ENCODE results near the gene DMD.

Gene DMD

GRCh38 chrX:32842053-32842452 lies 369.3 kb downstream of the DMD start:
- H3K9ac ChIP-seq (ENCODE audit: low read length): no peak overlapping the region
- no peaks in the 10 kb centered on the region for H3K4me1 ChIP-seq (ENCODE audit: control insufficient read depth in 1 of 2, insufficient read depth in 2 of 2, low read length in 2 of 2)
- H4K8ac ChIP-seq (ENCODE audit: low read depth, low read length): no peak overlapping the region
- WGBS (ENCODE audit: extremely low coverage, insufficient coverage, insufficient read length): no CpG with 5 or more reads among the region's 4 CpGs
- H3K27ac ChIP-seq (ENCODE audit: low read depth, low read length): no peak overlapping the region
- H2AFZ ChIP-seq (ENCODE audit: insufficient read depth, low read length, poor library complexity): no peak overlapping the region
- no peak overlapping the region for H3K14ac ChIP-seq (ENCODE audit: low read length)
- no peaks in the 10 kb centered on the region for H3K79me2 ChIP-seq (ENCODE audit: control insufficient read depth, insufficient read depth, low read length, poor library complexity)
- no peak overlapping the region for H3K23ac ChIP-seq (ENCODE audit: low read length)
- no peak overlapping the region for H2BK5ac ChIP-seq (ENCODE audit: low read depth, low read length, poor library complexity)
- H3K36me3 ChIP-seq (ENCODE audit: control insufficient read depth in 1 of 2, insufficient read depth in 2 of 2, low read length in 2 of 2): no peaks in the 10 kb centered on the region
- H3K27me3 ChIP-seq (ENCODE audit: insufficient read depth, low read length): no peaks in the 10 kb centered on the region
- H3K9me3 ChIP-seq (ENCODE audit: insufficient read depth, low read depth, low read length): no peaks in the 10 kb centered on the region
- no peak overlapping the region for H3K4me3 ChIP-seq (ENCODE audit: low read depth, low read length)
- H4K91ac ChIP-seq (ENCODE audit: low read depth, low read length): no peak overlapping the region
- no peak for DNase-seq
- H2AK5ac ChIP-seq (ENCODE audit: low read length): no peak overlapping the region
- no peak overlapping the region for H3K4me2 ChIP-seq (ENCODE audit: low read length)
- no peak overlapping the region for H4K12ac ChIP-seq (ENCODE audit: low read depth, low read length)
- no peak overlapping the region for H2BK12ac ChIP-seq (ENCODE audit: low read length)
- H3K4ac ChIP-seq (ENCODE audit: low read depth, low read length): no peak overlapping the region
- no peak overlapping the region for H2BK120ac ChIP-seq (ENCODE audit: insufficient read depth, low read length, poor library complexity)
- H3K18ac ChIP-seq (ENCODE audit: low read length): no peak overlapping the region
- no peaks in the 10 kb centered on the region for H3K79me1 ChIP-seq (ENCODE audit: low read length)

- Histone ChIP-seq H2AK5ac (ENCODE audit: low read length) (no peak overlapping the region), H2AFZ (ENCODE audit: insufficient read depth, low read length, poor library complexity) (no peak overlapping the region), H3K9me3 (ENCODE audit: insufficient read depth, low read depth, low read length) (no peaks in the 10 kb centered on the region), H2BK12ac (ENCODE audit: low read length) (no peak overlapping the region), H4K12ac (ENCODE audit: low read depth, low read length) (no peak overlapping the region), H3K79me1 (ENCODE audit: low read length) (no peaks in the 10 kb centered on the region), H3K4ac (ENCODE audit: low read depth, low read length) (no peak overlapping the region), H2BK120ac (ENCODE audit: insufficient read depth, low read length, poor library complexity) (no peak overlapping the region), H3K4me1 (ENCODE audit: control insufficient read depth in 1 of 2, insufficient read depth in 2 of 2, low read length in 2 of 2) (no peaks in the 10 kb centered on the region), H3K36me3 (ENCODE audit: control insufficient read depth in 1 of 2, insufficient read depth in 2 of 2, low read length in 2 of 2) (no peaks in the 10 kb centered on the region), H3K14ac (ENCODE audit: low read length) (no peak overlapping the region), H3K27me3 (ENCODE audit: insufficient read depth, low read length) (no peaks in the 10 kb centered on the region), H3K4me2 (ENCODE audit: low read length) (no peak overlapping the region), H3K18ac (ENCODE audit: low read length) (no peak overlapping the region), H4K8ac (ENCODE audit: low read depth, low read length) (no peak overlapping the region), H2BK5ac (ENCODE audit: low read depth, low read length, poor library complexity) (no peak overlapping the region), H3K23ac (ENCODE audit: low read length) (no peak overlapping the region), H3K79me2 (ENCODE audit: control insufficient read depth, insufficient read depth, low read length, poor library complexity) (no peaks in the 10 kb centered on the region), H3K27ac (ENCODE audit: low read depth, low read length) (no peak overlapping the region), H3K4me3 (ENCODE audit: low read depth, low read length) (no peak overlapping the region), H4K91ac (ENCODE audit: low read depth, low read length) (no peak overlapping the region), H3K9ac (ENCODE audit: low read length) (no peak overlapping the region)
- no CpG with 5 or more reads among the region's 6 CpGs for WGBS (ENCODE audit: extremely low coverage, insufficient coverage, insufficient read length)
- no peak for DNase-seq
These were observed 371.6 kb downstream of the DMD start for GRCh38 chrX:32839781-32840180.

DNA sequence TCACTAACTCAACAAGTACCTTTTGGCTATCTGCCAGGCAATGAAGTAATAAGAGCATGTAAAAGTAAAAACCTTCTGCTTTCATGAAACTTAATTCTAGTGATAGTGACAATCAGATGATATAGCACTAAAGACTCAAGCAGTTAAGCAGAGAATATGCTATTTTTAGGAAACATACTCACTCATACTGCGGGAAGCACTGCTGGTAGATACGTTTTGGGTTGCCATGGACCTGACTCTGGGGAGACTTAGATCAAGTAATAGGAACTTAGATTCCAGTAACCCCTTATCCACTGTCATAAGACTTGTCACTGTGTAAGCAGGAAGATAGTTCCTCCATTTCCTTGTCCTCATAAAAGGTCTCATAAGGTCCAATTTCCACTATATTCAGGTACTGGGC lies 386.3 kb downstream of the DMD start:
- Histone ChIP-seq H3K4me1 (ENCODE audit: control insufficient read depth in 1 of 2, insufficient read depth in 2 of 2, low read length in 2 of 2) (no peaks in the 10 kb centered on the region), H3K23ac (ENCODE audit: low read length) (no peak overlapping the region), H3K4me3 (ENCODE audit: low read depth, low read length) (no peak overlapping the region), H3K9ac (ENCODE audit: low read length) (no peak overlapping the region), H3K36me3 (ENCODE audit: control insufficient read depth in 1 of 2, insufficient read depth in 2 of 2, low read length in 2 of 2) (no peaks in the 10 kb centered on the region), H3K27ac (ENCODE audit: low read depth, low read length) (no peak overlapping the region), H2AK5ac (ENCODE audit: low read length) (no peak overlapping the region), H2BK12ac (ENCODE audit: low read length) (no peak overlapping the region), H3K4me2 (ENCODE audit: low read length) (no peak overlapping the region), H2BK5ac (ENCODE audit: low read depth, low read length, poor library complexity) (no peak overlapping the region), H3K9me3 (ENCODE audit: insufficient read depth, low read depth, low read length) (no peaks in the 10 kb centered on the region), H2BK120ac (ENCODE audit: insufficient read depth, low read length, poor library complexity) (no peak overlapping the region), H3K79me2 (ENCODE audit: control insufficient read depth, insufficient read depth, low read length, poor library complexity) (no peaks in the 10 kb centered on the region), H3K4ac (ENCODE audit: low read depth, low read length) (no peak overlapping the region), H3K18ac (ENCODE audit: low read length) (no peak overlapping the region), H3K27me3 (ENCODE audit: insufficient read depth, low read length) (no peaks in the 10 kb centered on the region), H4K12ac (ENCODE audit: low read depth, low read length) (no peak overlapping the region), H4K8ac (ENCODE audit: low read depth, low read length) (no peak overlapping the region), H3K79me1 (ENCODE audit: low read length) (no peaks in the 10 kb centered on the region), H4K91ac (ENCODE audit: low read depth, low read length) (no peak overlapping the region), H3K14ac (ENCODE audit: low read length) (no peak overlapping the region), H2AFZ (ENCODE audit: insufficient read depth, low read length, poor library complexity) (no peak overlapping the region)
- no CpG with 5 or more reads among the region's 2 CpGs for WGBS (ENCODE audit: extremely low coverage, insufficient coverage, insufficient read length)
- DNase-seq: no peak

DNA sequence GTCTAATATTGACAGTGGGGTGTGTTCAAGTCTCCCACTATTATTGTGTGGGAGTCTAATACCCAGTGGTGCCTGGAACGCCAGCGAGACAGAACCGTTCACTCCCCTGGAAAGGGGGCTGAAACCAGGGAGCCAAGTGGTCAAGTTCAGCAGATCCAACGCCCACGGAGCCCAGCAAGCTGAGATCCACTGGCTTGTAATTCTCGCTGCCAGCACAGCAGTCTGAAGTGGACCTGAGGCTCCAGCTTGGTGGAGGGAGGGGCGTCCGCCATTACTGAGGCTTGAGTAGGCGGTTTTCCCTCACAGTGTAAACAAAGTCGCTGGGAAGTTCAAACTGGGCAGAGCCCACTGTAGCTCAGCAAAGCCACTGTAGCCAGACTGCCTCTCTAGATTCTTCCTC lies 407.3 kb downstream of the DMD start:
- DNase-seq: no peak
- WGBS (ENCODE audit: extremely low coverage, insufficient coverage, insufficient read length): no CpG with 5 or more reads among the region's 10 CpGs

More for the DNA sequence above, 407.3 kb downstream of the DMD start:
- no peak overlapping the region for H3K23ac ChIP-seq (ENCODE audit: low read length)
- no peaks in the 10 kb centered on the region for H3K4me1 ChIP-seq (ENCODE audit: control insufficient read depth in 1 of 2, insufficient read depth in 2 of 2, low read length in 2 of 2)
- no peak overlapping the region for H2BK120ac ChIP-seq (ENCODE audit: insufficient read depth, low read length, poor library complexity)
- no peaks in the 10 kb centered on the region for H3K27me3 ChIP-seq (ENCODE audit: insufficient read depth, low read length)
- H3K36me3 ChIP-seq (ENCODE audit: control insufficient read depth in 1 of 2, insufficient read depth in 2 of 2, low read length in 2 of 2): peaks cover 0 to 2% of the 10 kb centered on the region in 2 experiments
- H3K4me3 ChIP-seq (ENCODE audit: low read depth, low read length): no peak overlapping the region
- no peak overlapping the region for H2BK12ac ChIP-seq (ENCODE audit: low read length)
- H2AK5ac ChIP-seq (ENCODE audit: low read length): no peak overlapping the region
- H3K27ac ChIP-seq (ENCODE audit: low read depth, low read length): no peak overlapping the region
- H3K14ac ChIP-seq (ENCODE audit: low read length): no peak overlapping the region
- H2AFZ ChIP-seq (ENCODE audit: insufficient read depth, low read length, poor library complexity): no peak overlapping the region
- H3K9me3 ChIP-seq (ENCODE audit: insufficient read depth, low read depth, low read length): no peaks in the 10 kb centered on the region
- no peak overlapping the region for H3K9ac ChIP-seq (ENCODE audit: low read length)
- no peak overlapping the region for H4K8ac ChIP-seq (ENCODE audit: low read depth, low read length)
- no peak overlapping the region for H2BK5ac ChIP-seq (ENCODE audit: low read depth, low read length, poor library complexity)
- H3K79me1 ChIP-seq (ENCODE audit: low read length): no peaks in the 10 kb centered on the region
- no peak overlapping the region for H3K4ac ChIP-seq (ENCODE audit: low read depth, low read length)
- H4K12ac ChIP-seq (ENCODE audit: low read depth, low read length): no peak overlapping the region
- H3K18ac ChIP-seq (ENCODE audit: low read length): no peak overlapping the region
- no peaks in the 10 kb centered on the region for H3K79me2 ChIP-seq (ENCODE audit: control insufficient read depth, insufficient read depth, low read length, poor library complexity)
- H3K4me2 ChIP-seq (ENCODE audit: low read length): no peak overlapping the region
- H4K91ac ChIP-seq (ENCODE audit: low read depth, low read length): no peak overlapping the region

Data from trophoblast cell (in vitro differentiated cells and primary cell).